Muscle layer of duodenum (tissue), 2 donors: ENCODE results near the gene WNT1.

Experiments used
- H3K27ac ChIP-seq: one replicate; pipeline ENCODE4 v1.7.0; 2013; ENCODE audit warnings: mild to moderate bottlenecking, low read length
- H3K27me3 ChIP-seq: one replicate; pipeline ENCODE4 v1.7.0; 2013; ENCODE audit warnings: low read depth, mild to moderate bottlenecking, control low read depth, low read length
- H3K36me3 ChIP-seq, 2 donors: one replicate each; pipeline ENCODE4 v1.7.0; 2013; ENCODE audit warnings: low read length in 2 of 2, control low read depth in 1 of 2, mild to moderate bottlenecking in 1 of 2; ENCODE audit not compliant: insufficient read depth in 2 of 2, control insufficient read depth in 1 of 2
- H3K4me1 ChIP-seq, 2 donors: one replicate each; pipeline ENCODE4 v1.7.0; 2013; ENCODE audit warnings: low read length in 2 of 2, mild to moderate bottlenecking in 2 of 2, control low read depth in 1 of 2, moderate library complexity in 1 of 2; ENCODE audit not compliant: insufficient read depth in 2 of 2, control insufficient read depth in 1 of 2
- H3K4me3 ChIP-seq, 2 donors: one replicate each; pipeline ENCODE4 v1.7.0; 2013; ENCODE audit warnings: low read length in 2 of 2, low read depth in 1 of 2, mild to moderate bottlenecking in 1 of 2
- H3K9me3 ChIP-seq, 2 donors: one replicate each; pipeline ENCODE4 v1.7.0; 2013; ENCODE audit warnings: low read length in 2 of 2, control low read depth in 1 of 2, mild to moderate bottlenecking in 1 of 2; ENCODE audit not compliant: control insufficient read depth in 1 of 2
- donor health status: healthy.

The WNT1 gene

GRCh38 chr12:49015196-49015595, 37.1 kb downstream of the WNT1 start:
- Histone ChIP-seq H3K4me3 (no peak overlapping the region), H3K27me3 (no peaks in the 10 kb centered on the region), H3K4me1 (peaks cover 0 to 15% of the 10 kb centered on the region in 2 donors), H3K9me3 (no peaks in the 10 kb centered on the region), H3K27ac (no peak overlapping the region), H3K36me3 (peaks cover 17 to 24% of the 10 kb centered on the region in 2 donors)

DNA sequence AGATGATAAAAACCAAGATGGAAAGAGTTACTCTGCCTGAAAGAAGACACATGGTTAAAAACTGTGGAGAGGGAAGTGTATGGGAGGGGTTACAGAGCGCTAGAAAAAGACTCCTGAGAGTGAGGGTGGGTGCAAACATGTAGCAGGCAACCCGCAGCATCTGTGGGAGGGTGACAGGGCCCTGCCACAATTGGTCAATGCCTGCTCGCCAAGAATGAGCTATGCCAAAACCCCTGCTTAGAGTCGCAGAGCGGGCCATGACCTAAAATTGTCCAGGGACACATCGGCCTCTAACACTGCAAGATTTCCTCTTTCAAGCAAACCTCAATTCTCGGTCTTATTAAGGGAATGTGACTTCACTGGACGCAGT, 39.8 kb downstream of the WNT1 start:
- Histone ChIP-seq H3K4me1 (peaks cover 0 to 15% of the 10 kb centered on the region in 2 donors), H3K27ac (peak overlapping the region; percentile 100), H3K27me3 (no peaks in the 10 kb centered on the region), H3K9me3 (no peaks in the 10 kb centered on the region), H3K36me3 (peaks cover 16 to 22% of the 10 kb centered on the region in 2 donors), H3K4me3 (peak overlapping the region; percentile 87 to 92)

GRCh38 chr12:49018261-49019119, 40.4 kb downstream of the WNT1 start, which contains the start of gene PRKAG1:
Gene PRKAG1 (minus strand): TSS chr12:49018776. CDS start chr12:49018740, 36 bp downstream.
- peak within 1 kb of the TSS; percentile 100 for H3K27ac ChIP-seq
- no peaks in the 10 kb centered on the region for H3K9me3 ChIP-seq
- H3K4me1 ChIP-seq, result peaks cover 0 to 15% of the 10 kb centered on the region in 2 donors
- H3K36me3 ChIP-seq, result peaks cover 22 to 26% of the 10 kb centered on the region in 2 donors
- H3K27me3 ChIP-seq, result no peaks in the 10 kb centered on the region
- H3K4me3 ChIP-seq, result peak within 1 kb of the TSS; percentile 87 to 92

DNA sequence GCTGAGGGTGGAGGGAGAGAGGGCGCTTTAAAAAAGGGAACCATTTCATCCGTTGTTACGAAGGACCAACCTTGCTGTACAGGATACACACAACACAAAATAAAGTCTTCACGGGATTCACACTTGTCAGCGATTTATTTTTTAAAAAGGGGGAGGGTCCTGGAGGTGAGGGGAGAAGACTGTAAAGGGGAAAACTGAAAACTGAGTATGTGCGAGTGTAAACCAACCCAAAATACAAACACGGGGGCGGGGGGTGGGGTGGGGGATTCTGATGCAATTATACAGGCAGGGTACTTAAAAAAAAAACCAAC, 41.0 kb downstream of the WNT1 start:
- peaks cover 0 to 15% of the 10 kb centered on the region in 2 donors for H3K4me1 ChIP-seq
- peak overlapping the region; percentile 87 to 92 for H3K4me3 ChIP-seq
- H3K27ac ChIP-seq, result peak overlapping the region; percentile 100
- H3K27me3 ChIP-seq, result no peaks in the 10 kb centered on the region
- peaks cover 26 to 31% of the 10 kb centered on the region in 2 donors for H3K36me3 ChIP-seq
- no peaks in the 10 kb centered on the region for H3K9me3 ChIP-seq

DNA sequence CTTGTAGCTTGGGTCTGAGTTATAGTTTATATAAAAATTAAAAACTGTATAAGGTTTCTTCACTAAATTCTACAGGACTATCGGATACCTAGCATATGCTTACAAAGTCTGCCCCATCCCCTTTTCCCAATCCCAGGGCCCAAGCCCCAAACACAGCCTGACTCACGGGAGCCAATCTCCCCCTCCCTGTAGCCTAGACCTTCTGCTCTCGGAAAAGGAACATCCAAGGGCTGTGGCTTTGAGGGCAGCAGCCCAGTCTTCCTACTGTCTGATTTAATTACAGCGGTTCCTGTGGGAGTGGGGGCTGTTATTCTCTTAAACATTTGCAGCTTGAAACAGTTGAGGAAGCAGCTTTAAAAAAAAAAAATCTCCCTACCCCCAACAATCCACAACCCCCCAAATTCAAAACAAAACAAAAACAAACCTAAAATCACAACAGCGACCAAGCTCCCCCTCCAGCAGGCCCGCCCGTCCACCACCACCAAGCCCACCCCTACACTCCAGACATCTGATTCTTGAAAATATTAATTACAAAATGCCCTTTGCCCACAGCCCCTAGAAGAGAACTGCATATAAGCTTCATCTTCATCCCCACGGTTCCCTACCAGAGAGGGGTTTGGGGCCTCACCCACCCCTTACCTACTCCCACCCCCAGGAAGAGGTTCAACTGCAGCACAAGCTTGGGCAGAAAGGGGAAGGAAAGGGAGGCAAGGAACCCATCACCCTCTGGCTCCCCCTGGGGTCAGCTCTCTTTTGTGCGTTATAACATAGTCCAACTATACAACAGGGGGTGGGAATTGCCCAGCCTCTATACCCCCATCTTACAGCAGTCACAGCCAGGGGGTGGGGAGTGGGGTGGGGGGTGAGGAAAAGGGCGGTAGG, 41.6 kb downstream of the WNT1 start:
- no peaks in the 10 kb centered on the region for H3K9me3 ChIP-seq
- no peaks in the 10 kb centered on the region for H3K27me3 ChIP-seq
- H3K4me1 ChIP-seq, result peaks cover 0 to 15% of the 10 kb centered on the region in 2 donors
- no peak overlapping the region for H3K4me3 ChIP-seq
- H3K27ac ChIP-seq, result peak overlapping the region; percentile 100
- peaks cover 27 to 37% of the 10 kb centered on the region in 2 donors for H3K36me3 ChIP-seq

DNA sequence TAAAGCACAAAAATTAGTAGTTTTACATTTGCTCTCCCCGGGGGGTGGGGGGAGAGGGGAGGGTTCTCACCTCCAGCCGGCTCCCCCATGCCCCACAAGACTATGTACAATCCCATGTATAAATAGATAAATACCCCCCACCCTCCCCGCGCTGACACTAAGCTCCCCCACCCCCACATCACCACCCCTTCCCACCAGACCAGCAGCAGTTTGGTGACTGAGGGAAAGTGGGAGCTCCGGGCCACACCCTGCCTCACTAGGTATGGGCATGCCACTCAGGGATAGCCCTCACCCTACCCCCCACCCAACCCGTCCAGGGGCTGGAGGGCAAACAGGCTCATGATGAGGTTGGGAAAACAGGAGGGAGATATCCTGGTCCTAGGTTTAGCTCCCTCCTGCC, 42.3 kb downstream of the WNT1 start:
- Histone ChIP-seq H3K27ac (no peak overlapping the region), H3K4me3 (no peak overlapping the region), H3K36me3 (peaks cover 35 to 45% of the 10 kb centered on the region in 2 donors)

DNA sequence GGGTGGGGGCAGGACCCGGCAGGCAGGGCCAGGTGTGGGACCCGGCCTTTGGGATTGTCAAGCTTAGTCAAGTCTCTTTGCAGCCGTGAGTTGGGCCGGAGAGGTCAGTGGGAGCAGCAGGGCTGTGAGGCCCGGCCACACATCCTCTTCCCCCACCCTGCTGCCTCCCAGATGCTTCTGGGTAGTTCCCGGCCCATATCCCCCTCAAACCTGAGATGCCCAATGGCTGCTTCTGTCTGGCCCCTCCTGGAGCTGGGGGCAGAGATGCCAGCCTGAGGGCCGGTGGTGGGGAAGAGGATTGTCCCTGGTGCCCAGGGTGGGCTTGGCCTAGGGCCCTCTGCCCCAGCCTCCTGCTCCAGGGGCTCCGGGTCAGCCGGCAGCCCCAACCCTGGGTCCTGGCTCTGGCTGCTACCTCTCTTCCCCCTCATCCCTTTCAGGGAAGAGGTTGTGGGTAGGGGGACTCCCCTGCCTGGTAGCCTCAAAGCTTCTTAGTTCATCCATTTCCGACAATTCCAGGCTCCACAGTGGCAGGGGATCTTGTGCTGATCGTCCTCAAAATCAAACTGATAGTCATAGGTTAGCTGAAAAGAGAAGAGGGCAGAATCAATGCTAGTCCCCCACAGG, 43.3 kb downstream of the WNT1 start:
- Histone ChIP-seq H3K4me3 (no peak overlapping the region), H3K9me3 (no peaks in the 10 kb centered on the region), H3K4me1 (peaks cover 0 to 15% of the 10 kb centered on the region in 2 donors), H3K36me3 (peaks cover 44 to 54% of the 10 kb centered on the region in 2 donors), H3K27me3 (no peaks in the 10 kb centered on the region), H3K27ac (no peak overlapping the region)

More for the DNA sequence above, 42.3 kb downstream of the WNT1 start:
- Histone ChIP-seq H3K27me3 (no peaks in the 10 kb centered on the region), H3K9me3 (no peaks in the 10 kb centered on the region), H3K4me1 (peaks cover 0 to 15% of the 10 kb centered on the region in 2 donors)

- H3K4me3 ChIP-seq, result no peak overlapping the region
Measured at GRCh38 chr12:49022558-49023178, 44.5 kb downstream of the WNT1 start.

GRCh38 chr12:49023812-49024211, 45.7 kb downstream of the WNT1 start:
- Histone ChIP-seq H3K36me3 (peaks cover 59 to 77% of the 10 kb centered on the region in 2 donors), H3K9me3 (no peaks in the 10 kb centered on the region), H3K4me3 (no peak overlapping the region), H3K27me3 (no peaks in the 10 kb centered on the region), H3K27ac (no peak overlapping the region), H3K4me1 (no peaks in the 10 kb centered on the region)

More at GRCh38 chr12:49022558-49023178, 44.5 kb downstream of the WNT1 start:
- H3K36me3 ChIP-seq, result peaks cover 47 to 67% of the 10 kb centered on the region in 2 donors
- no peaks in the 10 kb centered on the region for H3K27me3 ChIP-seq
- H3K9me3 ChIP-seq, result no peaks in the 10 kb centered on the region
- H3K4me1 ChIP-seq, result peaks cover 0 to 3% of the 10 kb centered on the region in 2 donors
- H3K27ac ChIP-seq, result no peak overlapping the region

- H3K27ac ChIP-seq, result no peak overlapping the region
- H3K4me1 ChIP-seq, result no peaks in the 10 kb centered on the region
- H3K36me3 ChIP-seq, result peaks cover 66 to 84% of the 10 kb centered on the region in 2 donors
Measured at GRCh38 chr12:49024543-49024942, 46.4 kb downstream of the WNT1 start.

More at GRCh38 chr12:49024543-49024942, 46.4 kb downstream of the WNT1 start:
- H3K27me3 ChIP-seq, result no peaks in the 10 kb centered on the region
- no peak overlapping the region for H3K4me3 ChIP-seq
- H3K9me3 ChIP-seq, result no peaks in the 10 kb centered on the region
